ENCODE data around the gene IER2. TPM values are rescaled to one million over a fixed set of nuclear protein-coding genes. Genes with fewer than 3 reads are reported as not detected.
"Not testable (repeated sequence)": the region's sequence is repeated elsewhere in the genome, so short reads cannot be mapped to it uniquely, and the experiment has no call there.

Gene IER2
- total RNA-seq, 2 donors from 2014 or later: 73.1 to 130 TPM

GRCh38 chr19:13181747-13182388 lies 31.7 kb downstream of the IER2 start:
- peak; percentile 88 for DNase-seq (ENCODE audit: low spot score)
- intact Hi-C loops (cut with DNase I): no loop called here

GRCh38 chr19:13184926-13185325 lies 34.7 kb downstream of the IER2 start:
- intact Hi-C loops (cut with DNase I); DNase-seq (ENCODE audit: low spot score): not testable (repeated sequence)

- DNase-seq (ENCODE audit: low spot score); intact Hi-C loops (cut with DNase I): not testable (repeated sequence)
Measured at GRCh38 chr19:13185763-13186657, 35.8 kb downstream of the IER2 start.

- intact Hi-C loops (cut with DNase I): not testable (repeated sequence)
Measured at GRCh38 chr19:13186688-13187087, 36.5 kb downstream of the IER2 start.

GRCh38 chr19:13187419-13187818 lies 37.2 kb downstream of the IER2 start:
- no peak for DNase-seq (ENCODE audit: low spot score)
- intact Hi-C loops (cut with DNase I): no loop called here

More at GRCh38 chr19:13186688-13187087, 36.5 kb downstream of the IER2 start:
- not testable (repeated sequence) for DNase-seq (ENCODE audit: low spot score)

GRCh38 chr19:13189600-13189999 lies 39.4 kb downstream of the IER2 start:
- intact Hi-C loops (cut with DNase I): no loop called here
- no peak for DNase-seq (ENCODE audit: low spot score)

GRCh38 chr19:13190781-13191540 lies 40.8 kb downstream of the IER2 start:
- intact Hi-C loops (cut with DNase I): no loop called here
- DNase-seq (ENCODE audit: low spot score): no peak

GRCh38 chr19:13195678-13196077 lies 45.5 kb downstream of the IER2 start:
- intact Hi-C loops (cut with DNase I): loop anchor here in 1 of 2 donors (5.0 kb wide), 1 partner anchor 67 kb away; no protein-coding TSS in a partner anchor
- DNase-seq (ENCODE audit: low spot score): no peak

- no peak for DNase-seq (ENCODE audit: low spot score)
- intact Hi-C loops (cut with DNase I): loop anchor here in 1 of 2 donors (5.0 kb wide), 1 partner anchor 64 kb away; no protein-coding TSS in a partner anchor
Measured at GRCh38 chr19:13198634-13199033, 48.4 kb downstream of the IER2 start.

- DNase-seq (ENCODE audit: low spot score); intact Hi-C loops (cut with DNase I): not testable (repeated sequence)
Measured at GRCh38 chr19:13202112-13202511, 51.9 kb downstream of the IER2 start.

Other genes starting within 250 kb of the IER2 start
- not detected for gene SYCE2, start 231.1 kb upstream of the IER2 start, total RNA-seq
- 10 to 100 TPM; 30.8 to 31.1 TPM for gene FARSA, start 216.7 kb upstream of the IER2 start, total RNA-seq
- 100 to 1,000 TPM; 629 to 855 TPM for gene CALR, start 211.8 kb upstream of the IER2 start, total RNA-seq
- gene RAD23A, start 204.5 kb upstream of the IER2 start, total RNA-seq: 100 to 1,000 TPM in 1 of 2 donors, 10 to 100 TPM in 1; 90.9 to 124 TPM
- 10 to 100 TPM; 18.1 to 20.7 TPM for gene GADD45GIP1, start 193.2 kb upstream of the IER2 start, total RNA-seq
- not detected for gene DAND5, start 180.8 kb upstream of the IER2 start, total RNA-seq
- gene NFIX, start 154.9 kb upstream of the IER2 start, total RNA-seq: 100 to 1,000 TPM; 242 to 327 TPM
- gene LYL1, start 47.6 kb upstream of the IER2 start, total RNA-seq: 10 to 100 TPM in 1 of 2 donors, 1 to 10 TPM in 1; 9.8 to 13.0 TPM
- 10 to 100 TPM; 21.9 to 24.1 TPM for gene TRMT1, start 33.7 kb upstream of the IER2 start, total RNA-seq
- gene NACC1, start 32.1 kb upstream of the IER2 start, total RNA-seq: 10 to 100 TPM; 37.6 to 39.7 TPM
- 10 to 100 TPM; 31.4 to 39.0 TPM for gene STX10, start within 50 bp of the IER2 start, total RNA-seq